Psoas muscle (tissue), 8 donors: Measurements from ENCODE around the gene CACNA2D1. TPM values are rescaled to one million over a fixed set of nuclear protein-coding genes. Genes with fewer than 3 reads are reported as not detected.

Experiments
- ATAC-seq, 4 donors: fragments of 200-7000 bp; cut with Tn5 transposase; one replicate each; pipeline ENCODE4 v1.9.1; 2020; ENCODE audit warnings: moderate library complexity in 3 of 4, mild to moderate bottlenecking in 2 of 4
- DNase-seq, 2 donors: peaks; one replicate each; pipeline ENCODE4 v3.0.0-alpha.2; 2020
- H3K27ac ChIP-seq: fragments of 200-600 bp; one replicate; pipeline ENCODE4 v1.8.0; 2022
- H3K27me3 ChIP-seq, 3 donors: fragments of 200-600 bp in 1 of 3; one replicate each; pipeline versions ENCODE4 v1.6.1 to v1.8.0; 2013 to 2022; ENCODE audit warnings: low read length in 2 of 3, mild to moderate bottlenecking in 2 of 3, moderate library complexity in 1 of 3; ENCODE audit not compliant: insufficient read depth in 3 of 3
- H3K36me3 ChIP-seq, 2 donors: fragments of 200-600 bp in 1 of 2; one replicate each; pipeline versions ENCODE4 v1.6.1 to v1.8.0; 2013 to 2022; ENCODE audit warnings: low read depth in 1 of 2, mild to moderate bottlenecking in 1 of 2, moderate library complexity in 1 of 2; ENCODE audit not compliant: insufficient read depth in 1 of 2
- H3K4me1 ChIP-seq: fragments of 200-600 bp; one replicate; pipeline ENCODE4 v1.8.0; 2022
- H3K4me3 ChIP-seq: fragments of 200-600 bp; one replicate; pipeline ENCODE4 v1.8.0; 2022; ENCODE audit warnings: mild to moderate bottlenecking
- H3K9me3 ChIP-seq: fragments of 200-600 bp; one replicate; pipeline ENCODE4 v1.8.0; 2022
- WGBS, 3 donors: extraction: QIAGEN DNeasy Blood & Tissue Kit; methylation state at CpG; one replicate each; pipeline versions ENCODE4 v1.1.6 to v1.1.7; 2013; 5-methylcytosine and 5-hydroxymethylcytosine counted together
- intact Hi-C, 2 donors: fragments of 100-400 bp; cut with DNase I; formaldehyde crosslinking; loops; one replicate each; pipeline versions ENCODE4 v1.11.0 to v1.14.2; 2022
- polyA plus RNA-seq, 3 donors: library from polyadenylated mRNA; stranded (reverse); fragments of 200-250 nt; gene quantifications; one replicate each; pipeline ENCODE4 v1.2.3, GENCODE V29; 2013
- total RNA-seq, 4 donors: library from RNA; stranded (reverse); fragmentation: NEBNext Ultra II Directional in 2 of 4; extraction: Animal tissue kit (Norgen Biotek cat#: 25700) in 2 of 4; gene quantifications; one replicate each; pipeline versions ENCODE4 v1.2.1 to v1.2.4, GENCODE V29; 2021 to 2023
- TF ChIP-seq, protein P1 (sequence below): fragments of 200-600 bp; IDR thresholded peaks from one replicate; pipeline ENCODE4 v1.8.0; 2022; ENCODE audit warnings: antibody characterized with exemption
- donor health status: healthy with polysubstance abuse.
- donor health status: DM: no; HTN: no; CAD: no; lungs with moderate emphysema.
- donor health status: Bipolar disorder and iron deficiency.
- donor health status: healthy.
- donor health status: DM: yes; HTN: yes; CAD: no.
- donor health status: DM: no; HTN: no; CAD: no.
- donor health status: DM: no; HTN: no; CAD: no.
- donor health status: DM: yes; HTN: yes; CAD: no.

Gene CACNA2D1
- total and polyA plus RNA-seq, 7 donors: 10.2 to 167 (median 97.5) TPM

DNA sequence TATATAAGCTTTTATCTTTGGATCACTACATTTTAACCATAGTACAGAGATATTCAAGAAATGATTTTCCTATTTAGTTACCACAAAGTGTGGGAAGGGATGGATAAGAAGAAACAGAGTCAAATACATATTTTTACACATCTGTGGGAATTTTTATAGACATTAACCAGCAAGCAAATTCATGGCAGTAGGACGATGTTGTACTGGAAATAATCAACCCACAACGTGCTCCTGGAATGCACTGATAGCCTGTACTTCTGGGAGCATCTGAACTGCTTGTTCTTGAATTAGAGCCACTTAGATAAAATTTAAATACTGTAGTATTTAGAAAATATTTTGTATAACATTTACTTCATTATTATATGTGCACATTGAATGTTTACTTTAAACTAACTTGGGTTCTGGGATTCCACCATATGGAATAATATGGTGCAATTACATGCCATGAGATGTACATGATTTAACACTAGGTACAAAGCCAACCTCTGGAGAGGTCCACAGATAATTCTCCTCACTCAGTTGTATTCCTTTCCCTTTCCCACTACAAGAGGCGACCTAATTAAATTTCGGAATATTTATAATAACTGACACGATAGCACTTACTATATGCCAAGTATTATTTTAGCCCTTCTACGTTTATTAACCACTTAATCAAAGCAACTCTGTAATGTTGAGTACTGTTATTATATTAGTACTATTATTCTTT lies 508.8 kb downstream of the CACNA2D1 start:
- no peak overlapping the region for H3K4me3 ChIP-seq
- H3K9me3 ChIP-seq: no peaks in the 10 kb centered on the region
- DNase-seq: no peak
- TF ChIP-seq, protein P1, sequence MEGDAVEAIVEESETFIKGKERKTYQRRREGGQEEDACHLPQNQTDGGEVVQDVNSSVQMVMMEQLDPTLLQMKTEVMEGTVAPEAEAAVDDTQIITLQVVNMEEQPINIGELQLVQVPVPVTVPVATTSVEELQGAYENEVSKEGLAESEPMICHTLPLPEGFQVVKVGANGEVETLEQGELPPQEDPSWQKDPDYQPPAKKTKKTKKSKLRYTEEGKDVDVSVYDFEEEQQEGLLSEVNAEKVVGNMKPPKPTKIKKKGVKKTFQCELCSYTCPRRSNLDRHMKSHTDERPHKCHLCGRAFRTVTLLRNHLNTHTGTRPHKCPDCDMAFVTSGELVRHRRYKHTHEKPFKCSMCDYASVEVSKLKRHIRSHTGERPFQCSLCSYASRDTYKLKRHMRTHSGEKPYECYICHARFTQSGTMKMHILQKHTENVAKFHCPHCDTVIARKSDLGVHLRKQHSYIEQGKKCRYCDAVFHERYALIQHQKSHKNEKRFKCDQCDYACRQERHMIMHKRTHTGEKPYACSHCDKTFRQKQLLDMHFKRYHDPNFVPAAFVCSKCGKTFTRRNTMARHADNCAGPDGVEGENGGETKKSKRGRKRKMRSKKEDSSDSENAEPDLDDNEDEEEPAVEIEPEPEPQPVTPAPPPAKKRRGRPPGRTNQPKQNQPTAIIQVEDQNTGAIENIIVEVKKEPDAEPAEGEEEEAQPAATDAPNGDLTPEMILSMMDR: no peak
- intact Hi-C loops: no loop called here
- no peak overlapping the region for H3K27ac ChIP-seq
- H3K36me3 ChIP-seq: no peaks in the 10 kb centered on the region
- WGBS, 3 donors: 75 to 79% (median 76%) methylated on average over 6 of the region's 6 CpGs
- peaks cover 0 to 2% (median 0%) of the 10 kb centered on the region in 3 donors for H3K27me3 ChIP-seq
- H3K4me1 ChIP-seq: no peaks in the 10 kb centered on the region
- no peak for ATAC-seq

DNA sequence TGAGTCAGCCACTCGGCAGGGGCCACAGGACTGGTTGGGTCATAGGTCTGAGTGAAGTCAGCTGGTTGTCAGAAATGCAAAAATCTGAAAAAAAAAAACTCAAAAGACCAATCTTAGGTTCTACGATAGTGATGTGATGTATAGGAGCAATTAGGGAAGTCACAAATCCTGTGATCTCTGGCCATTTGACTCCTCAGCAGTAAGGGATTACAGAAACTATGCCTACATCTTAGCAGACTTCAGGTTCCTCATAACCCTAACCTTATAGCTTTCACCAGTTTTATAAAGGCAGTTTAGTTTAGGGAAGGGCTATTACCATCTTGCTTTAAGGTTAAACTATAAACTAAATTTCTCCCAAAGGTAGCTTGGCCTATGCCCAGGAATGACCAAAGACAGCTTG lies 510.6 kb downstream of the CACNA2D1 start:
- intact Hi-C loops: no loop called here
- Histone ChIP-seq H3K9me3 (no peaks in the 10 kb centered on the region), H3K4me3 (no peak overlapping the region), H3K27me3 (peaks cover 0 to 2% (median 0%) of the 10 kb centered on the region in 3 donors), H3K4me1 (no peaks in the 10 kb centered on the region), H3K36me3 (no peaks in the 10 kb centered on the region), H3K27ac (no peak overlapping the region)
- TF ChIP-seq, protein P1: no peak
- no peak for DNase-seq
- ATAC-seq: no peak
- WGBS, 3 donors: 52 to 89% (median 89%) methylated on average over 2 of the region's 2 CpGs

DNA sequence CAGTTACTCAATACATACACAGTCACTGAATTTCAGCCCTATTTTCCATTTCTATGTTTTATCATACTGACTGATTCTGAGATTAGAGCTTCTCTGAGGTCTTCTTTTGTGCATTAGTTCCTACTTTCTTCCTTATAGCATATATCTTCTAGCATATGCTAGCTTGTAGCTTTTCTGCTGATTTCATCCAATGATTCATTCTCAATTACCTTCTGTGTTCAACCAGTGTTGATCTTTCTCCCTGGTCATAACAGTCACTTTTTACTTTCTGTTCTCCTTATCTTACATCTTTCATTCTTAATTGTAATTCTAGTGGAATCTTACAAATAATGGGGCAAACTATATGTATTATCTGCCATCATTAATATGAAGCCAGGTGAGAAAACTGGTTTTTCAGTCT lies 514.2 kb downstream of the CACNA2D1 start:
- DNase-seq (no peak), ATAC-seq (no peak)
- no peaks in the 10 kb centered on the region for H3K4me1 ChIP-seq
- no peaks in the 10 kb centered on the region for H3K36me3 ChIP-seq
- peaks cover 0 to 2% (median 0%) of the 10 kb centered on the region in 3 donors for H3K27me3 ChIP-seq
- no peak overlapping the region for H3K27ac ChIP-seq
- H3K4me3 ChIP-seq: no peak overlapping the region
- no peaks in the 10 kb centered on the region for H3K9me3 ChIP-seq
- intact Hi-C loops: no loop called here
- TF ChIP-seq, protein P1: no peak

DNA sequence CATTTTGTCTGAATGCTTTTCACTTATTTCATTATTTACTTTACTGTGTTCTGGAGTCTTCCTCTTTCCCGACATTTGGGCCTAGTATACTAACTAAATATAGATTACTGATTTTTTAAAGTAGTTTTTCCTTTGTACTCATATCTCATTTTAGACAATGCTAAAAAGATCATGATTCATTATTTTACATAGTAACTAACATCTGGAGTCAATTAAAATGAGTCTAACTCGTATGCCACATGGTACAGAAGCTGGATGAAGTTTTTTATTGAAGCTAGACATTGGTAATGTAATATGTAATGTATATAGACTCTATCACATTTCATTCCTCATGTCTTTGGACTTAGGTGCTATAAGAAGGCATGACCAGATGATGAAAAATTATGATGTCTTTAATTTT lies 517.4 kb downstream of the CACNA2D1 start:
- no peaks in the 10 kb centered on the region for H3K27me3 ChIP-seq
- H3K27ac ChIP-seq: no peak overlapping the region
- 27 to 31% (median 30%) methylated on average over 2 of the region's 2 CpGs for WGBS, 3 donors
- intact Hi-C loops: no loop called here
- H3K36me3 ChIP-seq: no peaks in the 10 kb centered on the region
- DNase-seq: no peak
- no peaks in the 10 kb centered on the region for H3K9me3 ChIP-seq
- no peak overlapping the region for H3K4me3 ChIP-seq
- TF ChIP-seq, protein P1: no peak
- ATAC-seq: no peak
- no peaks in the 10 kb centered on the region for H3K4me1 ChIP-seq

DNA sequence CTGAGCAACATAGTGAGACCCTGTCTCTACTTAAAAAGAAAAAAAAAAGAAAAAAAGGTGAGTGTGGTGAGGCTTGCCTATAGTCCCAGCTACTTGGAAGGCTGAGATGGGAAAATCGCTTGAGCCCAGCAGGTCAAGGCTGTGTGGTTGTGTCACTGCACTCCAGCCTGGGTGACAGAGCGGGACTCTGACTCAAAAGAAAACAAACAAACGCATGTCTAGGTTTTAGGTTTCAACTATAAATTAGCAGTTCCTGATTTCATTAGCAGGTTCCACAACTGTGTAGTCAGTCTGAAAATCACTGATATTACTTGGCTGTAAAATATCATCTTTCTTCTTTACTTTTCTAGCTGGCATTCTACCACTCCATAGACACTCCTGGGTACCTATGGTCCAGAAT lies 518.0 kb downstream of the CACNA2D1 start:
- TF ChIP-seq, protein P1: no peak
- 67 to 72% (median 68%) methylated on average over 3 of the region's 3 CpGs for WGBS, 3 donors
- Histone ChIP-seq H3K4me3 (no peak overlapping the region), H3K27me3 (no peaks in the 10 kb centered on the region), H3K27ac (no peak overlapping the region), H3K4me1 (no peaks in the 10 kb centered on the region), H3K36me3 (no peaks in the 10 kb centered on the region), H3K9me3 (no peaks in the 10 kb centered on the region)
- no peak for DNase-seq
- no peak for ATAC-seq
- intact Hi-C loops: no loop called here
